Body of pancreas (tissue), 4 donors: Measurements from ENCODE around the gene GCNT3.

Experiments used
- CTCF ChIP-seq, 7 experiments: fragments of 450-650 bp in 4 of 7; fragments of 200-600 bp in 3 of 7; sonication (generic) in 3 of 7; IDR thresholded peaks; one replicate each; pipeline ENCODE4 v1.5.1; 2016 to 2019; ENCODE audit warnings: antibody characterized with exemption in 7 of 7
- POLR2A ChIP-seq, 3 donors: fragments of 450-650 bp; IDR thresholded peaks; one replicate each; pipeline ENCODE4 v1.6.1; 2016; ENCODE audit warnings: antibody characterized with exemption in 3 of 3, mild to moderate bottlenecking in 2 of 3

GRCh38 chr15:59657635-59658125 is 46.1 kb downstream of the GCNT3 start:
- TF ChIP-seq POLR2A (IDR thresholded peaks at IDR 0.05): no peak
- TF ChIP-seq CTCF (IDR thresholded peaks at IDR 0.05): no peak
